Urinary bladder (tissue), 4 donors: ENCODE results near the gene MLLT3. TPM values are rescaled to one million over a fixed set of nuclear protein-coding genes. Genes with fewer than 3 reads are reported as not detected.
"Not testable (repeated sequence)": the region's sequence is repeated elsewhere in the genome, so short reads cannot be mapped to it uniquely, and the experiment has no call there.

Experiments used
- DNase-seq: peaks from one replicate; pipeline ENCODE4 v3.0.0-alpha.2; 2015; ENCODE audit errors: extremely low spot score
- H3K27ac ChIP-seq: one replicate; pipeline ENCODE4 v1.5.1; 2013; ENCODE audit warnings: low read depth, mild to moderate bottlenecking, moderate library complexity
- H3K36me3 ChIP-seq: one replicate; pipeline ENCODE4 v1.6.1; 2013; ENCODE audit warnings: mild to moderate bottlenecking, moderate library complexity; ENCODE audit not compliant: insufficient read depth
- H3K4me1 ChIP-seq: one replicate; pipeline ENCODE4 v1.6.1; 2013; ENCODE audit warnings: mild to moderate bottlenecking, moderate library complexity; ENCODE audit not compliant: insufficient read depth
- H3K4me3 ChIP-seq: one replicate; pipeline ENCODE4 v1.5.1; 2013; ENCODE audit warnings: low read depth, low read length
- WGBS: extraction: QIAGEN DNeasy Blood & Tissue Kit; methylation state at CpG from one replicate; pipeline ENCODE4 v1.1.7; 2013; 5-methylcytosine and 5-hydroxymethylcytosine counted together
- polyA plus RNA-seq: library from polyadenylated mRNA; stranded (reverse); fragments of 200-250 nt; gene quantifications from one replicate; pipeline ENCODE4 v1.2.3, GENCODE V29; 2013
- total RNA-seq: library from RNA; depleted of rRNA; stranded (reverse); fragments of >200 nt; gene quantifications from one replicate; pipeline ENCODE4 v1.2.3, GENCODE V29; 2014
- donor health status: healthy with polysubstance abuse.
- donor health status: healthy.

The MLLT3 gene
- total and polyA plus RNA-seq, 2 donors = 14.5 to 39.4 TPM

- WGBS = 95% methylated on average over 1 of the region's 1 CpG
- Histone ChIP-seq H3K27ac (no peak overlapping the region), H3K4me1 (no peaks in the 10 kb centered on the region)
Observed at GRCh38 chr9:20598367-20598766, 23.9 kb downstream of the MLLT3 start.

GRCh38 chr9:20597862-20598261 lies 24.4 kb downstream of the MLLT3 start:
- no peak overlapping the region for H3K27ac ChIP-seq
- H3K4me3 ChIP-seq = no peak overlapping the region
- DNase-seq = no peak
- H3K36me3 ChIP-seq = no peaks in the 10 kb centered on the region
- H3K4me1 ChIP-seq = no peaks in the 10 kb centered on the region

More at GRCh38 chr9:20598367-20598766, 23.9 kb downstream of the MLLT3 start:
- no peak for DNase-seq
- Histone ChIP-seq H3K4me3 (no peak overlapping the region), H3K36me3 (no peaks in the 10 kb centered on the region)

- H3K36me3 ChIP-seq = no peaks in the 10 kb centered on the region
- no peak for DNase-seq
- no peak overlapping the region for H3K4me3 ChIP-seq
- no peak overlapping the region for H3K27ac ChIP-seq
- WGBS = 83% methylated on average over 3 of the region's 3 CpGs
- H3K4me1 ChIP-seq = no peaks in the 10 kb centered on the region
Observed at GRCh38 chr9:20594608-20595007, 27.7 kb downstream of the MLLT3 start.

- no peaks in the 10 kb centered on the region for H3K36me3 ChIP-seq
- DNase-seq = no peak
- no peak overlapping the region for H3K4me3 ChIP-seq
- no peaks in the 10 kb centered on the region for H3K4me1 ChIP-seq
- WGBS = 29% methylated on average over 2 of the region's 2 CpGs
- no peak overlapping the region for H3K27ac ChIP-seq
Observed at GRCh38 chr9:20593537-20593936, 28.8 kb downstream of the MLLT3 start.

- WGBS = 29% methylated on average over 5 of the region's 5 CpGs
- H3K27ac ChIP-seq = no peak overlapping the region
Observed at GRCh38 chr9:20593105-20593504, 29.2 kb downstream of the MLLT3 start.

GRCh38 chr9:20592673-20593072 lies 29.6 kb downstream of the MLLT3 start:
- no peak overlapping the region for H3K4me3 ChIP-seq
- no peak for DNase-seq
- 42% methylated on average over 1 of the region's 1 CpG for WGBS
- no peak overlapping the region for H3K27ac ChIP-seq
- H3K36me3 ChIP-seq = no peaks in the 10 kb centered on the region
- H3K4me1 ChIP-seq = no peaks in the 10 kb centered on the region

More at GRCh38 chr9:20593105-20593504, 29.2 kb downstream of the MLLT3 start:
- H3K4me3 ChIP-seq = no peak overlapping the region
- H3K4me1 ChIP-seq = no peaks in the 10 kb centered on the region
- no peak for DNase-seq
- H3K36me3 ChIP-seq = no peaks in the 10 kb centered on the region

GRCh38 chr9:20591223-20591622 lies 31.1 kb downstream of the MLLT3 start:
- WGBS = 69% methylated on average over 4 of the region's 4 CpGs
- Histone ChIP-seq H3K4me1 (no peaks in the 10 kb centered on the region), H3K36me3 (no peaks in the 10 kb centered on the region), H3K27ac (no peak overlapping the region), H3K4me3 (no peak overlapping the region)
- no peak for DNase-seq

GRCh38 chr9:20584968-20585643 lies 37.2 kb downstream of the MLLT3 start:
- WGBS = 96% methylated on average over 7 of the region's 7 CpGs
- Histone ChIP-seq H3K36me3 (no peaks in the 10 kb centered on the region), H3K27ac (no peak overlapping the region), H3K4me3 (no peak overlapping the region), H3K4me1 (no peaks in the 10 kb centered on the region)
- no peak for DNase-seq

GRCh38 chr9:20583088-20583487 lies 39.2 kb downstream of the MLLT3 start:
- 95% methylated on average over 4 of the region's 4 CpGs for WGBS
- DNase-seq, H3K27ac ChIP-seq, H3K4me1 ChIP-seq, H3K36me3 ChIP-seq, H3K4me3 ChIP-seq: not testable (repeated sequence)

GRCh38 chr9:20582150-20582549 lies 40.1 kb downstream of the MLLT3 start:
- 93% methylated on average over 3 of the region's 3 CpGs for WGBS
- no peak for DNase-seq
- H3K27ac ChIP-seq = no peak overlapping the region
- H3K4me1 ChIP-seq = no peaks in the 10 kb centered on the region
- H3K36me3 ChIP-seq = no peaks in the 10 kb centered on the region
- H3K4me3 ChIP-seq = no peak overlapping the region

- H3K27ac ChIP-seq = no peak overlapping the region
- 70% methylated on average over 2 of the region's 2 CpGs for WGBS
- no peak overlapping the region for H3K4me3 ChIP-seq
- DNase-seq = no peak
- no peaks in the 10 kb centered on the region for H3K36me3 ChIP-seq
- H3K4me1 ChIP-seq = no peaks in the 10 kb centered on the region
Observed at GRCh38 chr9:20580673-20581072, 41.6 kb downstream of the MLLT3 start.

- no peak overlapping the region for H3K27ac ChIP-seq
- WGBS = 92% methylated on average over 2 of the region's 2 CpGs
Observed at GRCh38 chr9:20579524-20580314, 42.6 kb downstream of the MLLT3 start.

GRCh38 chr9:20573023-20573422 lies 49.3 kb downstream of the MLLT3 start:
- H3K27ac ChIP-seq = no peak overlapping the region
- H3K4me1 ChIP-seq = peaks cover 3% of the 10 kb centered on the region
- no peaks in the 10 kb centered on the region for H3K36me3 ChIP-seq
- no peak overlapping the region for H3K4me3 ChIP-seq
- no peak for DNase-seq
- 93% methylated on average over 4 of the region's 4 CpGs for WGBS

More at GRCh38 chr9:20579524-20580314, 42.6 kb downstream of the MLLT3 start:
- H3K36me3 ChIP-seq = no peaks in the 10 kb centered on the region
- no peak for DNase-seq
- no peak overlapping the region for H3K4me3 ChIP-seq
- no peaks in the 10 kb centered on the region for H3K4me1 ChIP-seq

- H3K36me3 ChIP-seq = no peaks in the 10 kb centered on the region
- no peak overlapping the region for H3K4me3 ChIP-seq
- WGBS = 45% methylated on average over 1 of the region's 1 CpG
- H3K4me1 ChIP-seq = peaks cover 3% of the 10 kb centered on the region
- no peak for DNase-seq
- H3K27ac ChIP-seq = no peak overlapping the region
Observed at GRCh38 chr9:20570756-20571155, 51.5 kb downstream of the MLLT3 start.
